ENCODE data around the gene ZNF280D. TPM values are rescaled to one million over a fixed set of nuclear protein-coding genes. Genes with fewer than 3 reads are reported as not detected.

Gene ZNF280D
- total RNA-seq, 1 experiment from 2014 or later: 26.8 TPM

- Histone ChIP-seq H3K27me3 (ENCODE audit: insufficient read depth, low read depth) (no peaks in the 10 kb centered on the region), H3K36me3 (ENCODE audit: low read depth) (no peaks in the 10 kb centered on the region), H3K9me2 (ENCODE audit: insufficient read depth) (no peaks in the 10 kb centered on the region), H3K4me1 (replicated peaks; ENCODE audit: insufficient read depth) (no peaks in the 10 kb centered on the region), H4K20me1 (ENCODE audit: insufficient read depth) (no peaks in the 10 kb centered on the region), H3F3A (ENCODE audit: insufficient read depth, low read depth) (no peaks in the 10 kb centered on the region), H2AFZ (no peak overlapping the region), H3K79me2 (ENCODE audit: low read depth) (no peaks in the 10 kb centered on the region), H3K4me3 (no peak overlapping the region), H3K4me2 (no peak overlapping the region), H3K9me3 (ENCODE audit: insufficient read depth, low read depth) (no peaks in the 10 kb centered on the region), H3K27ac (no peak overlapping the region)
- ChIA-PET CTCF (no interaction called here), POLR2A (ENCODE audit: unreplicated experiment) (no interaction called here)
- no peak for DNase-seq
- TF ChIP-seq EZH2 (IDR thresholded peaks at IDR 0.05; ENCODE audit: low read depth) (no peak), CTCF (conservative IDR thresholded peaks at IDR 0.05) (no peak)
- no TSS peak for BruUV-seq (replicated peaks)
- intact Hi-C loops (cut with micrococcal nuclease; ENCODE audit: unreplicated experiment): no loop called here
Observed at GRCh38 chr15:56616551-56616950, 116.8 kb downstream of the ZNF280D start.

- no peaks in the 10 kb centered on the region for H3K9me2 ChIP-seq (ENCODE audit: insufficient read depth)
- intact Hi-C loops (cut with micrococcal nuclease; ENCODE audit: unreplicated experiment): no loop called here
- no peaks in the 10 kb centered on the region for H3K4me1 ChIP-seq (replicated peaks; ENCODE audit: insufficient read depth)
- ChIA-PET POLR2A (ENCODE audit: unreplicated experiment) (no interaction called here), CTCF (no interaction called here)
- TF ChIP-seq CTCF (conservative IDR thresholded peaks at IDR 0.05) (no peak), EZH2 (IDR thresholded peaks at IDR 0.05; ENCODE audit: low read depth) (no peak)
- H3K4me3 ChIP-seq: no peak overlapping the region
- no peaks in the 10 kb centered on the region for H3K27me3 ChIP-seq (ENCODE audit: insufficient read depth, low read depth)
- no peaks in the 10 kb centered on the region for H3K79me2 ChIP-seq (ENCODE audit: low read depth)
- no peak for DNase-seq
- no TSS peak for BruUV-seq (replicated peaks)
- no peak overlapping the region for H3K4me2 ChIP-seq
- no peaks in the 10 kb centered on the region for H3F3A ChIP-seq (ENCODE audit: insufficient read depth, low read depth)
- no peak overlapping the region for H3K27ac ChIP-seq
- no peaks in the 10 kb centered on the region for H4K20me1 ChIP-seq (ENCODE audit: insufficient read depth)
- no peaks in the 10 kb centered on the region for H3K36me3 ChIP-seq (ENCODE audit: low read depth)
- no peaks in the 10 kb centered on the region for H3K9me3 ChIP-seq (ENCODE audit: insufficient read depth, low read depth)
- no peak overlapping the region for H2AFZ ChIP-seq
Observed at GRCh38 chr15:56613811-56614210, 119.5 kb downstream of the ZNF280D start.

GRCh38 chr15:56608993-56609392 lies 124.3 kb downstream of the ZNF280D start:
- no TSS peak for BruUV-seq (replicated peaks)
- TF ChIP-seq CTCF (conservative IDR thresholded peaks at IDR 0.05) (no peak), EZH2 (IDR thresholded peaks at IDR 0.05; ENCODE audit: low read depth) (no peak)
- intact Hi-C loops (cut with micrococcal nuclease; ENCODE audit: unreplicated experiment): no loop called here
- CTCF ChIA-PET: no interaction called here
- no peaks in the 10 kb centered on the region for H3F3A ChIP-seq (ENCODE audit: insufficient read depth, low read depth)
- H3K79me2 ChIP-seq (ENCODE audit: low read depth): no peaks in the 10 kb centered on the region
- H4K20me1 ChIP-seq (ENCODE audit: insufficient read depth): no peaks in the 10 kb centered on the region
- H3K27ac ChIP-seq: no peak overlapping the region
- no peak overlapping the region for H3K4me3 ChIP-seq
- no peak overlapping the region for H2AFZ ChIP-seq
- H3K4me1 ChIP-seq (replicated peaks; ENCODE audit: insufficient read depth): no peaks in the 10 kb centered on the region
- H3K27me3 ChIP-seq (ENCODE audit: insufficient read depth, low read depth): no peaks in the 10 kb centered on the region
- no peak for DNase-seq
- POLR2A ChIA-PET (ENCODE audit: unreplicated experiment): no interaction called here
- H3K9me2 ChIP-seq (ENCODE audit: insufficient read depth): no peaks in the 10 kb centered on the region
- H3K4me2 ChIP-seq: no peak overlapping the region
- H3K9me3 ChIP-seq (ENCODE audit: insufficient read depth, low read depth): no peaks in the 10 kb centered on the region
- no peaks in the 10 kb centered on the region for H3K36me3 ChIP-seq (ENCODE audit: low read depth)
